NCI-H2196 treated with DMSO at 0.1 percent for 48 hours (cell line): ENCODE measurements around the gene PPP1R36.

ENCODE experiments used
- DNase-seq: peaks from one replicate; lab custom pipeline; 2025; ENCODE audit not compliant: unreplicated experiment; lab: John Stamatoyannopoulos, UW

Gene PPP1R36, protein sequence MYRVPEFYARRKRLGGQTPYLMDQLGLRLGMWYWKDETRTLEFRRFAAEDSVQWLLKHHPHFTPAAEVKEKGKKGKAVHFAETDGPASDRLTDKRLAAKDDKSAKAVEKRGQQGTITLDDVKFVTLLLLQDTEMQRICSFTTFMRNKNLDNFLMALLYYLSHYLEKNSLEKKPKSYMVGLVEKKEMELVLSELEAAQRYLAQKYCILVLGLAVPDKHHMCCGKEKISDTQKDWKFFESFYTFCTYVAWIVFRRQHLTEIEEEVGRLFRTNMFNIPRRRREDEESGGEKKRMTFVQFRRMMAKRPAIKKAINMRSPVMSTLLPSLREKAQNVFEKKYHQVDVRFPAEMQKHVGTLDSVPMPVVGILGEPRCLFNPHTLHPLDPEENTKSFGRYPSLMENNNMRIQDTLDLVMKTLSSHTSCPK

DNA sequence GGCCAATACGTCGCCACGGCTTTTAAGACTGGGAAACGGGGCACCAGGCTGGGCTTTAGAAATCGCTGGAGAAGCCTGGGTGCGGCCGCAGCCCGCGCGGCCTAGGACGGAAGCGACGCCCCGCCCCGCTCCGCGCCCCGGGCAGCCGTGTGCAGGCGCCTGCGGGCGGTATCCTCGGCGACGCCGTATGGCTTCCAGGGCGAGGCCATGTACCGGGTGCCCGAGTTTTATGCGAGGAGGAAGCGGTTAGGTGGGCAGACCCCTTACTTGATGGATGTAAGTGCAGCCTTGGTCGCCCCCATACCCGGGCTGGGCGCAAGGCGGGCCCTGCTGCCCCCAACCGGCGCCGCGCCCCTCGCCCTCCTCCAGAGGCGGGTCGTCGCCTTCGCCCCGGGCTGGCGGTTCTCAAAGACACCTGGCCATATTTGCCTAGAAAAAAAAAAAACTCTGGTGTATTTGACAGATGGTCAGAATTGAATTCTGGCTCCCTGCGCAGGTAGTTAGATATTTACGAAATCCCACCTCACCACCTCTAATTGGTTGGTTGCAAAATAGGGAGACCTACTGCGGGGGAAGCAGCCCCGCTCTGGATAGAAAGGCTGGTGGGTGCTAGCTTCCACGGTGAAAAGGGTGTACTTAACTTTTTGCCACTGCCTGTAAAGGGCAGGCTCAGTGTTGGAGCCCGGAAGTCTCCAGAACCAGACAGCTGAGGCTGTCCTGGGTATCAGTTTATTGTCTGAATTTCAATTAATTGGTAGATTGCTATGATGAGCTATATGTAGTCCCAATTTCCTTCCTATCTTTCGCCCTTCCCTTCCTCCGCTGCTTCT lies at the start of gene PPP1R36:
Gene PPP1R36 (plus strand): TSS at position 171 of the 830 bp plus-strand sequence. CDS start 37 bp downstream, at position 208.
- no peak for DNase-seq

DNA sequence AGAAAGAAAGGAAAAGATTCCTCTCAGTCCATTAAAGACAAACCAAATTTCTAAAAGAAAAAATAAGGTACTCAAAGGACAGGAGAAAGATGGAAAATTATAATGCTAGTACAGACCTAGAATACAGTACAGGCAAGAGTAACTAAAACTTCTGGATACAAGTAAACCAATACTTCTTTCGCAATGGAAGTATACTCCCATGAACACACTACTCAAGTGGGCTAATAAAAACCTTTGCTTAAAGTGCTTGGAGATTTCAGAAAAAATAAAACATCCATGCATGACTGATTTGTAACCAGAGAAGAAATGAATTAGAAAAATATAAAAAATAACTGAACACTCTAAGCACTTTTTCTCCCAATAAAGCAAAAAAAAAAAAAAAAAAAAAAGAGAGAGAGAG lies 49.7 kb upstream of the PPP1R36 start:
- DNase-seq: no peak

DNA sequence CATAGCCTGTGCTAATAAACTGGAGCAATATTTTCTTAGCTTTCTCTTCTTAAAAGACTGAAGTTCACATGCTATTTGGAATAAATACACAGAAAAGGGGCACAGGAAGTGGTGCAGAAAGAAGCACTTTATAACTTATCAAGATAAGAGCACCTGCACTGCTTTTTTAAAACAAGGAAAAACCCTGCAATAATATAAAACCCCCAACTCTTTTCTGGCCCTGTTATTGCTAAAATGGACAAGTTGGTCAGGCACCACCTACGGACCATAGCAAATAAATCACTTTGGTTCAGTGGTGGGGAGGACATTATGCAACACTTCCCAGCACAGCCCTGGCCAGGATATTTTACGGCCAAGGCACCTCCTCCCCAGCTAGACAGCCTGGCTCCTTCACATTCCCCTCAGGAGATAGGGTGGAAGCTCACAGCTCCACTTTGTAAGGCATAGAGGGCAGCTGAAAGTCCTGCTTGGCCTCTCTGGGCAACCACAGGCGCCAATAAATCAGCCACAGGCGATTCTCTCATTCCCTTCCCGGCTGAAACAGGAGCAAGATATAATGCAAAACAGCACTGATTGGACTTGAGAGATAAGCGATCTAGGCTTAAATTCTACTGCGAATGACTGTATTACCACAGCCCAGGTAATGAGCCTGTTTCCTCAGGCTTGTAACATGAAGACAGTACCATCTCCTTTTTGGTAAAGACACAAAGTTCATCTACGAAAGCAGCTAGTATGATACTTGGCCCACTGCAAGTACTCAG lies 48.2 kb upstream of the PPP1R36 start:
- peak; percentile 44 for DNase-seq

DNA sequence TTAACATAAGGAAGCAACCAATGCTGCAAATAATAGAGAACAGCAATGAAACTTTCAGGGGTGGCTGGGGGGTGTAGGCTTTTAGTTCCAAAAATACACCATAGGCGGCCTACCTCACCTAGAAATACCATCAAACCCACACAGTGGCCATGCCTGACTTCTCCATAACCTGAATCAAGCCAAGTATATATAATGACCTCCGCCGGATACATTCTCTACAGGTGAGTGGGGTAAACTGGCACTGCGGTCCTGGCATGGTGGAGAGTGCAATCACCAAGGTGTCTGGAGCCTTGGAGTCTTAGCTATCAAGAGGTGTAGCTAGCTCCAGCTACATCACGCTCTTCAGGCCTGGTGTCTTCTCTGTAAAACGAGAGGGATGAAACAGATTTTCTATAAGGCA lies 47.3 kb upstream of the PPP1R36 start:
- DNase-seq: no peak

DNA sequence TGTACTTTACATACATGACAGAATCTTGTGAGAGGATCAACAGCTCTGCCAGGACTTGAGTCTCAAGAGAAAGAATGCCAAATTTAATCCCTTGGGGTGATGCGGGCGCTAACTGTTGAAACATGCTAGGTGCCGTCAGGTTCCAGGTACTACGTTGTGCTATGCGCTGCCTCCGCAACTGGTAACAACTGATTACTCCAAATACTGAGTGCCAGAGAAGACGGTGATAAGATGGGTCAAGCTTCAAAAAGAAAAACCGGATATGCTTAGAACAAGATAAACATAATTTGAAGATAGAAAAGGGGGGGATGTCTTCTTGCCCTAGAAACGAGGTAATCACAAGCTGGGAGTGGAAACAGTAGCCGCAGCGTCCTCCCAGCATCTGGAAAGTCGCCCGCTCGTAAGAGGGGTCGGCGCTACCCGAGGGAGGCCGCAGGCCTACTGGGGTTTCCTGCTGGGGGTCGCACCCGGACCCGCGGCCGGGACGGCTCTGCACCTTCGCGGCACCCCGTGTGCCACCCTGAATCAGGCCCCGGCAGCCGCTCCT lies 46.8 kb upstream of the PPP1R36 start:
- no peak for DNase-seq

DNA sequence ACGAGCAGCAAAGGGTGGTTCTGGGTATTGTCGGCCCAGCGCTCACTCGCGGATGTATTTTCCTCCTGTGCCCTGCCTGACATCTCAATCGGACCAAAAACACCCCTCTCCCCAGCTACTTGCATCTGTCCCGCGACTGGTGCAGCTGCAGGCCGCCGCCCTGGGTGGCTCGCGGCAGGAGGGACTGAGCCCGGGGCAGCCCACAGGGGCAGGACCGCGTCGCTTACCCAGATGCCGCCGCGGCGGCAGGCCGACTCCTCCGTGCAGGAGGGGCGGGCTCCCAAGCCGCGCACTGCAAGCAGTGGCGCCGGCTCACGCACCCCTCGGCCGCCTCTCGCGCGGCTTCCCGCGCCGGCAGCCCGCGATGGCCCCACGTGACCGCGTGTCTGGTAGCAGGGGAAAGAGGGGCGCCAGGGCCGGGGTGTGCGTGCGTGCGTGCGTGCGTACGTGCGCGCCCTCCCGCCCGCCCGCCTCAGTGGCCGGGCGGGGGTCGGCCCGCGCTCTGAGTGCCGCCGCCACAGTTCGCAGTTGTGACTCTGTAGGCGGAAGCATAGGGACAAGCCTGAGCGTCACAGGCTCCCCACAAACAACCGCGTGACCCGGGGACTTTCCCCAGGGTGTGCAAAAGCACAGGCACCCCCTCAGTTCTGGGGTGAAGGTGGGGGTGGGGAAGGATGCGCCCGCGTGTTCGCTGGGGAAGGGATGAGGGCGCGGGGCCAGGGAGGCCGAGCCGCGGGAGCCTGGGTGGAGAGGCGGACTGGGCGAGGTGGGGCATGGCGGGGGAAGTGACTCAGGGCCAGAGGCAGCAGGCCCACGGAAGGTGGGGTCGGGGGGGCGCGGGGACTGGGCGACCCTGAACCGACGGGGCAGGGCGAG lies 46.1 kb upstream of the PPP1R36 start, which contains the start of gene ZBTB25:
Gene ZBTB25 (minus strand): TSS at position 405 of the 876 bp plus-strand sequence. CDS start 13,305 bp downstream, outside the sequence.
- DNase-seq: peak; percentile 90

DNA sequence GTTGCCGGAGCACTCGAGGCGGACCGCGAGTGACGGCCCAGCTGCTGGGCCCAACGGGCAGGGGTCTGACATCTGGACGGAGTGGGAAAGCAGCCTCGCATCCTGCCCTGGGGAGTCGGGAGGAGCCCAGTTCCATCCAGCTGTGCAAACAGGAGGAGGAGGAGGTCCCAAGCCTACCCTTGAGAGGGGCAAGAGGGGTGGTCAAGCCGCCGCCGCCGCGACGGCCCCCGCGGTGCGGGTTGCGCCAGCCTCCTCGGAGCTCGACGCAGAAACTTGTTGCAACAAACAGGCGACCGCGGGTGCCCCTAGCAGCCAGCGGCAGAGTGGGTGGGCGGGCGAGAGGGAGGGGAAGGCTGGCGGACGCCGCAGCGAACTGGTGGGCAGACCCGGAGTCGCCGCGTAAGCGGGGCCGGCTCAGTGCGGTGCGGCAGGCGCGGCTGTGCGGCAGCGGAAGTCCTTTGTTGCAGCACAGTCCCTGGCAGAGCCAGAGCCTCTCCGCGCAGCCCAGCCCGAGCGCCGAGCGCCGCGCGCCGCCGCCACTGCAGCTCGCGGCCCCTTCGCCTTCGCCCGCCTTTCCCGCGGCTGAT lies 45.4 kb upstream of the PPP1R36 start, which contains the start of gene ZBTB1:
Gene ZBTB1 (plus strand): TSS at position 461 of the 587 bp plus-strand sequence. CDS start 16,735 bp downstream, outside the sequence.
- DNase-seq: peak; percentile 65

DNA sequence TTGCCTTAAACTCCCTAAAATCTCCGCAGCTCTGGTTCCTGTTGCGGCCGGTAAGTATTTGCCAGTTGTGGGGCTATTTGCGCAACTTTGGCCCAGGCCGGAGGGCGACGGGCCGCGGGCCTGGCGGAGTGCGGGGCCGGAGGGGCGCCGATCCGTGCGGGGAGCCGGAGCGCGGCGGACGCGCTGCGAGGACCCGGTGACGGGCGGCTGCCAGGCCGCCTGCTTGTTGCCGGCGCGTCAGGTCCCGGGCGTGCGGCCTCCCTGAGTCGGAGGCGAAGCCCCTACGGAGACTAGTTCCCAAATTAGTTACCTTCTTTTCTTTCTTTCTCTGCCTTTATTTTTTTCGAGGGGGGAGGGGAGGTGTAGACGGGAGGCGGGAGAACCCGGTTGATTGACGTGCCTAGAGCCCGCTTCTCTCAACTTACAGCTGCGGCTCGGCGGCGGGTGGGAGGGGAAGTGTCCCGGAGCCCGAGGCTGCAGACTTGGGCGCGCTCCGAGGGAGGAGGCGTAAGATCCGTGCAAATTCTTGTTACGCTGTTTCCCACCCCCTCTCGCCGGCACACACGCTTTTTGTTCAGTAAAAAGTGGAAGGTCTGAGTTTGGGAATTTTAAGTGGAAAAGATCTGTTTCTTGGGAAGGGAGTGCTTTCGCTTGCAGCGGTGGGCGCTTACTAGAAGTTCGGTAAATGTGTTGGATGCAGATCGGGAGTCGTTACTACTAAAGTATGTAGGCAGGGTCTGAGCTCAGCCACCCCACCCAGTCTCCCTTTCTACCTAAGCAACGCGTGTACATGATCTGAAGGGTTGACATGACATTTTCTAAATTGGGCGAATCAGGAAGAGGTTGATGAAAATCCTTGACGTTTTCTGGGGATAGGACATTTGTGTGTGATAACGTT lies 44.6 kb upstream of the PPP1R36 start:
- peak; percentile 68 for DNase-seq

DNA sequence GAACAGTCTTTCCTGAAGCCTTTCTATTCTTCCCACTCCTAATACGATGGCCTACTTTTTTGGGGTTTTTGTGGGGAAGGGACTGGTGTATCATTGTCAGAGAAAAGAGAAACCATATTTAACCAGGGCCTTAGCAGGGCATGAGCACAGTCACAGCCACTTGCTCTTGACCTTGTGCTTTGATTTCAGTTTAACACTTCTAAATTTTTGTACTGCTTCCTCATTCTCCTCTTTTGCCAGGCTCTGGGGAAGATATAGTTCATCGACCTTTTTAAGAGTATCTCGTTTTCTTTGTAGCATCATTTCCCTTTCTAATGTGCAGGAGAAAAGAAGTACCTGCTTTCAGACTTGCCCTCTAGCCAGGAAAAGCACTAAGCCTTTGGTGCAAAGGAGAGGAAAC lies 43.0 kb upstream of the PPP1R36 start:
- no peak for DNase-seq

DNA sequence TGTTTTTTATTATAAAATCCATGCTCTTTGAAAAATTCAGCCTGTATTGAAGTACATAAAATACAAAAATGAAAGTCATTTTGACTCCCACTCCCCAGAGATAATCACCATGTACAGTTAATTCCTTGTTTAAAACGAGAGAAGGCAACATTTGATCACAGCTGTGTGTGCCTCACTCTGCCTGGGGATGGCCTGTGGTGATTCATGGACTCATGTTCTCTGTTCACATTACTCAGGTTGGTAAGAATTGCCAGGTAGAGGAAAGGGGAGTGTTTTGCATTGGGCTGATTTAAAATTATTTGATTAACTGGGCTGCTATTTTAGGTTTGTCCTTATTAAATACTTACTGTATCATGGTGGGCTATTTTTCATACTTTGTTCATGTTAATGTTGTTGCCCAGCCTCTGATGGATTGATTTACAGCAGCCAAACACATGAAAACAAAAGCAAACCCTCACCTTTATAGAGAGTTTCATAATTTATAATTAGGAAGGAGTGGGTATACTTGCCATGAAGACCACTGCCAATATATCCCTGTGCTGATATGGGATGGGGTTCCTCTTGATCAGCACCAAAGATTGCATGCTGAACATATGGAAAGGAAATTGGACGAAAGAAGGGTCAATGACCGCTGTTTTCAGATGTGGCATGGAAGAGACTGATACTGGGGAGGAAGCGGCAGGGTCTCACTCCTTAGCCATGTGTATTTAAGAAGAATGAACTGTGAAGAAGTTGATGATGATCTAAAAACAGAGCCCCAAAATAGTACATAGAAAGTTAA lies 42.2 kb upstream of the PPP1R36 start:
- no peak for DNase-seq

DNA sequence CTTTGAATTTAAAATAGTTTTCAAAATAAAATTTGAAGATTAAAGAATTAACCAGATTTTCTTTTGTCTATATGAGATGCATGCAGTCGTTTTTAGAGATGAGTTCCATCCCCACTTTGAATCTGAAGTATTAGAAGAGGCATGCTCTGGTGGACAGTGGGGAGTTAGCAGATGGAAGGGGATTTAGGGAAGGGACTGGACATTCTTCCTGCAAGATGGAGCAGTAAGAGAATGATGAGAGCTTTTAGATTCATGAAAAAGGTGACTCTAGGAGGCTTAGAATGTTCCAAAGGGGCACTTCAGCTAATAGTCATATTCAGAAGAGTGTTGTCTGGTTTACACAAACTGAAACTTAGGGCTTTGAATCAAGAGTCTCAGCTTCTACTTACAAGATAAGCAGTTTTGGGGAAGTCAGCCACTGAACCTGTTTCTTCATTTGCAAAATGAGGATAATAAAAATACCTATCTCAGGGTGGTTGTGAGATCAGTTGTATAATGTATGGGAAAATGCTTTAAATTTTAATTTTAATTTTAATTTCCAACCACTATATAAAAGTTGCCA lies 41.5 kb upstream of the PPP1R36 start:
- DNase-seq: no peak

DNA sequence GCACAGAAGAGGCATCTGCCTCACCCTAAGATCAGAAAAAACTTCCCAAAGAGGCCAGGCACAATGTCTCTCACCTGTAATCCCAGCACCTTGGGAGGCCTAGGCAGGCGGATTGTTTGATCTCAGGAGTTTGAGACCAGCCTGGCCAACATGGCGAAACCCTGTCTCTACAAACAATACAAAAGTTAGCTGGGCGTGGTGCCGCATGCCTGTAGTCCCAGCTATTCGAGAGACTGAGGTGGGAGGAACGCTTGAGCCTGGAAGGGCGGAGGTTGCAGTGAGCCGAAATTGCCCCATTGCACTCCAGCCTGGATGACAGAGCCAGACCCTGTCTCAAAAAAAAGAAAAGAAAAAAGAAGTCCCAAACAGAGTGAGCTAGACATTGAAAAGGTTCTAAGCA lies 40.7 kb upstream of the PPP1R36 start:
- DNase-seq: no peak

DNA sequence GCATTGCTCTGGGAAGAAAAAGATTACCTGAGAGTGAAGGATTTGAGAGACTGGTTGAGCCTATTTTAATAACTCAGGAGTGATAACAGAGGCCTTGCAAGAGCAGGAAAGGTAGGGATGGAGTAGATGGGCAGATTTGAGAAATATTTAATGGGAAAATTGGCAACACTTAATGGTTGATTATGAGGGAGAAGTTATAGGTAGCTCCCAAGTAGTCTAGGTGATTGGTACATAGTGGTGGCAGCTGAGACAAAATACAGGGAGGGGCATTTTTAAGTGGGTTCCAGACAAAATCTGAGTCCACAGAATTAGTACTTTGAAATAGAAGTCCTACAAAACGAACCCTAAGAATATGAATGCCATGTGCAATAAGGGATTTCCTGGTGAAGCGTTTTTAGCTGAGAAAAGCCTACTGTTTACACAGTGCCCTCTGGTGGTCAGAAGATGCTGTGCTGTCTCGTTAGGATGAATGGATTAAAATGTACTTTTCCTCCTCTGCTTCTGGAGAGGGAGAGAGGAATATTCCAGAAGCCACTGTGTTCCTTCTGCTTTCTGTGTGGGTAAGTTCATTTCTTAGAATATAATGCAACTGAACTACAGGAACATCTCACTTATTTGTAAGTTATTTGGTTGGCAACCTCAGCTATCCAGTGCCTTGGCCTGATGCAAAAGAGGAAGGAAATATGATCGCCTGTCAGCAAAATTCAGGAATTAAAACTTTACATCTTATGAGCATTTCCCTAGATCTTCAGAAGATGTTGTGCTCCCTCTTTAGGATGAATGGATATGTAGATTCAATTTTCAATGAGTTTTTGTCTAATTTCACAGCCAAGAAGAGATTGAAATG lies 38.7 kb upstream of the PPP1R36 start:
- DNase-seq: peak; percentile 40

DNA sequence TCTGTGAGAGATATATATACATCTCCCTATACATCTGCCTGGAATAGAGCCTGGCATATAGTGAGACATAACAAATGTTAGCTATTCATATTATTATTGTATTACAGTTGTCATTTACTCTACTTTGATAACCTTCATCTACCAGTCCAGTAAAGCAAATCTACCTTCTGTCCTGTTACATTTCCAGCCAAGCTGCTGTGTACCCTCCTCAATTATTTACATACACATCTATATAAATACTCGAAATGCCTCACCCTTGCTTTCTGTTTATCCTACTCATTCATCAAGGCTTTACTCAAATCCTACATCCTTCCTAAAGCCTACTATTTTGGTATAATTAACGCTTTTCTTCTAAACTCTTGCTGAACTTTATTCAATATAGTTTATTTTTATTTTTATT lies 36.5 kb upstream of the PPP1R36 start:
- no peak for DNase-seq

DNA sequence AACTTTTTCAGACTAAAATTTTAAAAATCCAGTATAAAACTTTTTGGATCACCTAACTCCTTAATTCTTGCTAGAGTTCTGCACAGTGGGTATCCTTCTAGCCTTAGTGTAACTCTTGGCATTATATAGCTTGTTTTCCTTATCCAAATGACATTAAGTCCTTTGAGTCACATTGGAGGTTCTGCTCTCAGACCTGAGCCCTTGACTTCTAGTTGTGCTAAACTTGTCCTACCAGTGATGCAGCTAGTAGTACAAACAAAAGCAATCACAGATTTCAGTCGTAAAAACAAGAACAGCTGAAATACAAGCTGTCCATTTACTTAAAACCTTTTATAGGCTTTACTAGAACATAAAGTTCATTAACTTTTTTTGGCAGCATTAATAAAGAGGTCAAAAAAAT lies 34.7 kb upstream of the PPP1R36 start:
- no peak for DNase-seq

DNA sequence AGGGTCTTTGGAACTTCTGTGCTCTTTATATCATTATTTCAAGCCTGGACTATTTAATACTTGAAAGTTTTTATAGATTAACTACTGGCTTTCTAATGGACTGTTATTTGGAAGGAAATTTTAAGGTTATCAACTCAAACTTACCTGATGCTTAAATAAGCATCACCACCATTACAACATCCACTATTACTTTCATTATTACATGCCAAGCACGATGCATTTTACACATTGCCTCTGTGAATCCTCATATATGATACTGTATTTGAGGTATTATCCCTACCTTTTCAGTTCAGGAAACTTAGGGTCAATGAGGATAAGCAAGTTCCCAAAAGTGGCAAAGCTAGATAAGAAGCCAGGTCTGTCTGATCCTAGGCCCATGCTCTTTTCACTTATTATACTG lies 32.8 kb upstream of the PPP1R36 start:
- no peak for DNase-seq
